M059J (cell line): ENCODE data around the gene PPP4C. TPM values are rescaled to one million over a fixed set of nuclear protein-coding genes. Genes with fewer than 3 reads are reported as not detected.
A peak's percentile ranks its signal among the peaks of the same experiment; 100 is the strongest.

ENCODE experiments used
- DNase-seq: peaks from one replicate; pipeline ENCODE4 v3.0.0-alpha.2; 2012; ENCODE audit warnings: low read depth
- total RNA-seq: library from RNA; depleted of rRNA; stranded (reverse); fragments of >200 nt; shearing (Covaris generic); gene quantifications from 2 replicates; pipeline ENCODE4 v1.2.3, GENCODE V29; 2014

The PPP4C gene
- total RNA-seq, 1 experiment from 2014 or later, result 169 TPM

GRCh38 chr16:30054959-30055553 is 20.7 kb upstream of the PPP4C start:
- DNase-seq, result peak; percentile 32

- no peak for DNase-seq
Measured at GRCh38 chr16:30060346-30060745, 15.4 kb upstream of the PPP4C start.

GRCh38 chr16:30060836-30061554 is 14.8 kb upstream of the PPP4C start:
- no peak for DNase-seq

- DNase-seq, result no peak
Measured at GRCh38 chr16:30063278-30063892, 12.4 kb upstream of the PPP4C start.

- peak; percentile 41 for DNase-seq
Measured at GRCh38 chr16:30063893-30064728, 11.7 kb upstream of the PPP4C start.

GRCh38 chr16:30064729-30065101 is 11.1 kb upstream of the PPP4C start:
- DNase-seq, result no peak

GRCh38 chr16:30065102-30065942 is 10.5 kb upstream of the PPP4C start, which contains the start of gene ALDOA:
Gene ALDOA (plus strand): TSS chr16:30065760. CDS start chr16:30066898, 1,138 bp downstream.
- DNase-seq, result peak; percentile 99

GRCh38 chr16:30065943-30066760 is 9.6 kb upstream of the PPP4C start:
- peak; percentile 61 for DNase-seq

- no peak for DNase-seq
Measured at GRCh38 chr16:30066761-30067583, 8.8 kb upstream of the PPP4C start.

GRCh38 chr16:30067584-30067916 is 8.2 kb upstream of the PPP4C start:
- DNase-seq, result no peak

GRCh38 chr16:30068333-30068732 is 7.5 kb upstream of the PPP4C start:
- DNase-seq, result no peak

- no peak for DNase-seq
Measured at GRCh38 chr16:30068750-30069610, 6.8 kb upstream of the PPP4C start.

- DNase-seq, result no peak
Measured at GRCh38 chr16:30069611-30070462, 6.0 kb upstream of the PPP4C start.

GRCh38 chr16:30070490-30070889 is 5.3 kb upstream of the PPP4C start:
- no peak for DNase-seq

GRCh38 chr16:30076276-30076791 is 540 bp downstream of the PPP4C start:
- DNase-seq, result peak; percentile 48

GRCh38 chr16:30077656-30078055 is 1.9 kb downstream of the PPP4C start:
- peak; percentile 63 for DNase-seq

- DNase-seq, result no peak
Measured at GRCh38 chr16:30078744-30079143, 3.0 kb downstream of the PPP4C start.
